HG02973 (cell line): Measurements from ENCODE around the gene PLIN4.

Experiments
- ATAC-seq: cut with Tn5 transposase; IDR thresholded peaks from one replicate; pipeline ENCODE4 v1.9.1; 2021; ENCODE audit warnings: moderate library complexity; ENCODE audit not compliant: unreplicated experiment

The PLIN4 gene

DNA sequence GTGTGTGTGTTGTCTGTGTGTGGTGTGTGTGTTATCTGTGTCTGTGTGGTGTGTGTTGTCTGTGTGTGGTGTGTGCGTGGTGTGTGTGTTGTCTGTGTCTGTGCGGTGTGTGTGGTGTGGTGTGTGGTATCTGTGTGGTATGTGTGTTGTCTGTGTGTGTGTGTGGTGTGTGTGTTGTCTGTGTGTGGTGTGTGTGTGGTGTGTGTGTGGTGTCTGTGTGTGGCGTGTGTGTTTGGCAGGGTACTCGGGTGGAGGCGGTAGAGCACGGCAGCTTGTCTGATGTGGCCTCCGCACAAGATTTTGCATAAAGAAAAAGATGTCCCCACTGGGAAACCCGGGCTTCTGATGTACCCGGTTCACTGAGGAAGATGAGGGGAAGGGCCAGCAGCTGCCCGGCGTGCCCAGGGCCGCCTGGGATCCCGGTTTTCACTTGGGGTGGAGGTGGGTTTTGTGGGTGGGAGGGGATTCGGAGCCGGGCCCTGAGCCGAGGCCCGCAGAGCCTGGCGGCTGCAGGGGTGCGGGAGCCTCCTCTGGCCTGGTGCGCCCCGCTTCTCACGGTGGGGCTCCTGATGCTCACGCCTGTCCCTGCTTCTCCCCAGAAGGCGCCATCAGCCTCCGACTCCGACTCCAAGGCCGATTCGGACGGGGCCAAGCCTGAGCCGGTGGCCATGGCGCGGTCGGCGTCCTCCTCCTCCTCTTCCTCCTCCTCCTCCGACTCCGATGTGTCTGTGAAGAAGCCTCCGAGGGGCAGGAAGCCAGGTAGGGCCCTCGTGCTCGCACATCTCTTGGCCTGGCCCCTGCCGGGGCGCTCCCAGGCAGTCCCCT lies 25.0 kb downstream of the PLIN4 start:
- ATAC-seq = no peak

DNA sequence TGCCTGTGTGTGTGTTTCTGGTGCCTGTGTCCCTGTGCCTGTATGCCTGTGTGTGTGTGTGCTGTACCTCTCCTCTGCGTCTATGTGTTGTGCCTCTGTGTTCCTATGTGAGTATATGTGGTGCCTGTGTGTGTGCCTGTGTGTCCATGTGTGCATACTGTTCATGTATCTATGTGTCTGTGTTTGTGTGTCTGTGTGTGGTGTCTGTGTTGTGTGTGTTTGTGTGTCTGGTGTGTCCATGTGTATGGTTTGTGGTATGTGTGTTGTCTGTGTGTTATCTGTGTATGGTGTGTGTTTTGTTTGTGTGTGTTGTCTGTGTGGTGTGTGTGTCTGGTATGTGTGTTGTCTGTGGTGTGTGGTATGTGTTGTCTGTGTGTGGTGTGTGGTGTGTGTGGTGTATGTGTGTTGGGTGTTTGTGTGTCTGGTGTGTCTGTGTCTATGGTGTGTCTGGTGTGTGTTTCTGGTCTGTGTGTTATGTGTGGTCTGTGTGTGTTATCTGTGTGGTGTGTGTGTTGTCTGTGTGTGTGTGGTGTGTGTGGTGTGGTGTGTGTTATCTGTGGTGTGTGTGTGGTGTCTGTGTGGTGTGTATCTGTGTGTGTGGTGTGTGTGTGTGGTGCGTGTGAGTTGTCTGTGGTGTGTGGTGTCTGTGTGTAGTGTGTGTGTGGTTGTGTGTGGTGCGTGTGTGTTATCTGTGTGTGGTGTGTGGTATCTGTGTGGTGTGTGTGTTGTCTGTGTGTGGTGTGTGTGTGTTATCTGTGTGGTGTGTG lies 25.8 kb downstream of the PLIN4 start:
- no peak for ATAC-seq

DNA sequence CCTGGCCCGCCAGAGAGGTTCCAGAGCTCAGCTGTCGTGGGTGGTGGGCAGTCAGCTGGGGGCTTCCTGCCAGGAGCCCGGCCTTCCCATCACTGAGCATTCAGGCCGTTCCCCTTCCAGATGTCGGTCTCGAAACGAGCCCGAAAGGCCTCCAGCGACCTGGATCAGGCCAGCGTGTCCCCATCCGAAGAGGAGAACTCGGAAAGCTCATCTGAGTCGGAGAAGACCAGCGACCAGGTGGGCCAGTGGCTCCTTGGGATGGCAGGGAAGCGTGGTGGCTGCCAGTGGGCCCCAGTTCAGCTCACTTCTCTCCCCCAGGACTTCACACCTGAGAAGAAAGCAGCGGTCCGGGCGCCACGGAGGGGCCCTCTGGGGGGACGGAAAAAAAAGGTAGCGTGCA lies 26.8 kb downstream of the PLIN4 start:
- no peak for ATAC-seq

DNA sequence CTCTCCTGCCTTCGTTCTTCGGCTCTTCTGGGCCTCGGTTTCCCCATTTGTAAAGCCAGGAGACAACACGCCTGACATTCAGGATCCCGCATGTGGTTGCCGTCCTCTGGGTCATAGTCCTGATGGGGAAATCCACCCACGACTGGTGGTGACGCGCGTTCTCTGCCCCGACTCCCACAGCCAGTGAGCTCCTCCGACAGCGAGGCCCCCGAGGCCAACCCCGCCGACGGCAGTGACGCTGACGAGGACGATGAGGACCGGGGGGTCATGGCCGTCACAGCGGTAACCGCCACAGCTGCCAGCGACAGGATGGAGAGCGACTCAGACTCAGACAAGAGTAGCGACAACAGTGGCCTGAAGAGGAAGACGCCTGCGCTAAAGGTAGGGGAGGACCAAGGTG lies 29.8 kb downstream of the PLIN4 start:
- ATAC-seq = no peak

DNA sequence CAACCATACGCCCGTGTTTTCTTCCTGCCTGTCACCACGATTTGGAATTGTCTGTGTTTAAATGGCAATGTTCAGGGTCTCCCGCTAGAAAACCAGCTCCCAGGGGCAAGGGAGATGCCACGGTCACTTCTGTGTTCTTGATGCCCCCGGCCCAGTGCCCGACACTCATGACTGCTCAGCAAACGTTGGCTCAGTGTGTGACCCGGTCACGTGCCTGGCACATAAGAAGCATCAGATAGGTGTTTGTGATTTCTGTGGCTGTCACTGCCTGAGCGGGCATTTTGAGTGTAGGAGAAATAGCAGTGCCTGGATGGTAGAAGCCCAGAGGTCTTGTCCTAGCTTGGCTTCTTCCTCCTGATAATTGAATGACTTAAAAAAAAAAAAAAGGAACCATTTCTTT lies 30.7 kb downstream of the PLIN4 start:
- ATAC-seq = no peak

DNA sequence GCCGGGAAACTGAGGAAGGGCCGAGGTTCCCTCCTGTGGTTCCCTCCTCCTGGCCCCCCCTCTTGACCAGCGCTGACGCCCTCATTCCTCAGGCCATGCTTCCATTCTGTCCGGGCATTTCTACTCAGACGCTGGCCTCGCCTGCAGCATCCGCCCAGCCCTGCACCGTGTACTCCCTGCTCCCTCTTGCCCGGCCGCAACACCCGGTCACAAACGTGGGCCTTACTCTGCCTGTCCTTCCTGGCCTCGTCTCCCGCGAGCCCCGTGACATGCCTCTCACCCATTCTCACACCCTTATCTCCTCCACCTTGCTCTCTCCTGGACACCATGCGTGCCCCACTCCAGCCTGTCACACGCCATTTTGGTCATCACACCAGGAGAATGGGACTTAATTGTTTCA lies 34.9 kb downstream of the PLIN4 start:
- no peak for ATAC-seq

DNA sequence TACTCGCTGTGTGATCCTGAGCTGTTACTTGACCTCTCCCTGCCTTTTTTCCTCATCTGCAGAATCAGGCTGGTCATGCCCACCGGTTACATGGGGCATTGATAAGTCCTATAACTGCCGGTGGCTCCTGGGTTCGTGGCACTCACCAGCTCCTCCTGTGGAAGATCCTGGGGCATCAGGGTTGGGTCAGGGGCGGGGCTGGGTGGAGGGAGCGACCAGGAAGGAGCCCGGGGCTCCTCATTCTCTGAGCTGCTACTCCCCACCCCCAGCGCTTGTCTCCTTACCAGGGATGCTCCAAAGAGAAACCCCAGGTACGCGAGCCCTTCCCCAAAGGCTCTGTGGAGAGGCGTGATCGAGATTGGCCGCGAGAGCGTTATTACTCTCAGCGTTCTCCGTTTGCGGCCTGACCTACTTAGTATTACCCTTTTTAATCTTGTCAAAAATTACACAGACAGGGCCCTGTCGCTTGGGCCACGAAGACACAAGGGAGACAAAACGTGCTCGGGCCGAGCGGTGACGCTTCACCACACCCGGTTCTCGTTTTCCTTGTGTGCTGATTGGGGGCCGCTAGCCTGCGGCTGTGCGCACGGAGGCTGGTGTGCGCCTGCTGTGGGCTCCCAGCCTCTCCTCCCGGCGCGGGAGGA lies 35.4 kb downstream of the PLIN4 start:
- ATAC-seq = no peak

DNA sequence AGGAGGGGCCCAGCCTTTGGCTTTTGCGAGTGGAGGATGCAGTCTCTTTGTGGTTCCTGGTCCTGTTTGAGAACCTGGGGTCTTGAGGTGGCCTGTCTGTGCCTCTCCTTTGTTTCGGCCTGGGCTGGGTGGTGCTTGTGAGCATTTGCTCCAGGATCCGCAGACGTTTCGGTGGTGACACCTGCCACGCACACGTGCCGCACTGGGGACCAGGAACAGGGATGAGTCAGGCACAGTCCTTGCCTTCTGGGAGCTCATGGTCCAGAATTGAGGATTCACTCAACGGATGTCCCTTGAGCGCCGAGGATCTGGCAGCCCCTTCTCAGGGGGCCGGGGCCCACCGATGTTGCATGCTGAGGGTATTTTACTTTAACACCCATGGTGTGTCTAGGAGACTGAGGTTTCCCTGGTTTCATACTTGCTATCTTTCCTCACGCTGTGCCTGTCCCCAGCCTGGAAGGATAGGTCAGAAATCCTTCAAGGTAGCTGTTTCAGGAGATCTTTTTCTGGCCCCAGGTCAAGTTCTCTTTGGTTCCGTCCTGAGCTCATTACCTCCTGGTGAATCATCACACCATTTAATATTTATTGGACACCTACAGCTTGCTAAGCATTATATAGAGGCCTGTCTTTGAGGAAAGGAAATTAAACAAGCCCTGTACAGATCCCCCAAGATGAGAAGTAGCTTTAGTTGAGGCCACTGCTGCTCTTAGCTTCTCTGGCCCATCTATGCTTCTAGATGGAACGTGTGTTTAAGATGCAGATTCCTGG lies 41.1 kb downstream of the PLIN4 start:
- no peak for ATAC-seq

DNA sequence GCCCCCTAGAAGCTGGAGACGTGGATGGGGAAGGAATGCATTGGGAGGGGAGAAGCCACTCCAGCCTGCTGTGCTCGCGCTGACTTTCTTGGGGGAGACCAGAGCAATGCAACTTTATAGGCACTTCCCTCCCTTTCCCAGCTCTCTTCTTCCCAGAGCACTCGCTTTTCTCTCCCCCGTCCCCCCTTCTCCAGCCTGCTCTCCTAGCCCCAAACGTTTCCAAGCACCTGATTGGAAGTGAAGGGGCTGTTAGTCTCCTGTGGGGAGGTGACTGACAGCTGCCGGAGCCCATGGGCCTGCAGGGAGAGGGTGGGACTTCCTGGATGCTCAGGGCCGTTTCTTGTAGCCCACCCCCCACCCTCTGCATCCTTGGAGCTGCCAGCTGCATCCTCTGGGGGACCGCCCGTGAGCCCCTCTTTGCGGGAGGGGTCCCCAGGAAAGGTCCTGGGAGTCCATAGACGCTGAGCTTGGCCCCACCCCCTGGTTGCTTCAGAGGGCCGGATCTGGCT lies 43.7 kb downstream of the PLIN4 start:
- ATAC-seq = no peak

DNA sequence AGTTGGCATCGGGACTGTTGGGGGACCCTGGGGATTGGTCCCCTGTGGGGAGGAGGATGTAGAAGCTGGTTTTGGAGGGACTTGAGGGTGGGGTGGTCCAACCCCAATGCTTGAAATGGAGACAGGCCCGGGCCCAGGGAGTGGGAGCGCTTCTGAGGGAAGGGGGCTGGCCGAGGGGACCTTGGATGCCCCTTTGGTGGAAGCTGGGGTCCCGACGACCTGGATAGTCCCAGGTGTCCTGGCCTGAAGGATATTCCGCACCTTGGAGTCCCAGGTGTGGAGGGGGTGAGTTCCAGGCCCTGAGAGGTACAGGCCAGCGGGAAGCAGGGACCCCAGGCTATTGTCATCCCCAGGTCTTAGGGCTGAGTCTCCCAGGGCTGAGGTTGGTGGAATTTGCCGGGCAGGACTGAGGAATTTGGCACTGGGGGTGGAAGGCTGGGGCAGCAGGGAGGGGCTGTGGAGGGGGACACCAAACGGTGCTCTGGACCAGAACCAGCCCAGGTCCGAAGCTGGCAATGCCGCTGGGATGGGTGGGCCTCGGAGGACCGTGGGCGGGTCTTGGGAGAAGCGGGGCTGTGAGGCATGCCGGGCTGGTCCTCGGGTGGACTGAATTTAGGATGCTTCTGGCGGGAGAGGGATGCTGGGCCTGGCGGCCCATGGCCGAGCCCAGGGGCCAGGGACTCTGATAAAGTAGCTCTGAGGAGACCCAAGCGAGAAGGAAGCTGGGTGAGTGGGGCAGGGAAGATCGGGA lies 44.3 kb downstream of the PLIN4 start:
- ATAC-seq = no peak

DNA sequence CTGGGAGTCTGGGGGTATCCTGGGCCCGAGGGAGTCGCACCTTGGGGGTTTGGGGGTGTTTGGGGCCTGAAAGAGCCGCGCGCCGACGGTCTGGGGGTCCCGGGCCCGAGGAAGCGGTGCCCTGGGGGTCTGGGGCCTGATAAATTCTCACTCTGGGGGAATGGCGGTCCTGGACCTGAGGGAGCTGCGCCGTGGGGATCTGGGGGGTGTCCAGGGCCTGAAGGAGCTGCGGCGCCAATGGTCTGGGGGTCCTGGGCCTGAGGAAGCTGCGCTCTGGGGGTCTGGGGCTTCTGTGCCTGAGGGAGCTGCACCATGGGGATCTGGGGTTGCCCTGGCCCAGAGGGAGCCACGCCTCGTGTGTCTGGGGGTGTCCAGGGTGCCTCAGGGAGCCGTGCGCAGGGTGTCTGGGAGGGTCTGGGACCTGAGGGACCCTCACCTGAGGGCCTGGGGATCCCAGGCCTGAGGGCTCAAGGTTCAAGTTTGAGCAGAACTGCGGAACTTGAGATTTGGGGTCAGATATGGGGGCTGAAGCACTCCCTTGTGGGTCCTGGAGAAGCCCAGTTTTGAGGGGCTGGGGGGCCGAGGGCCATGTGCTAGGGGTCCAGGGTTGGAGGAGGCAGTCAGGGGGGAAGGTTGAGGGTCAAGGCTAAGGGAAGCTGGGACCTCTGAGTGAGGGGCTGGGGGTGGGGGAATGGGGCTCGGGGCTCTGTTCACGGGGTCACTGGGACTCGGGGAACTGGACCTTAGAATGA lies 45.1 kb downstream of the PLIN4 start:
- ATAC-seq = no peak

DNA sequence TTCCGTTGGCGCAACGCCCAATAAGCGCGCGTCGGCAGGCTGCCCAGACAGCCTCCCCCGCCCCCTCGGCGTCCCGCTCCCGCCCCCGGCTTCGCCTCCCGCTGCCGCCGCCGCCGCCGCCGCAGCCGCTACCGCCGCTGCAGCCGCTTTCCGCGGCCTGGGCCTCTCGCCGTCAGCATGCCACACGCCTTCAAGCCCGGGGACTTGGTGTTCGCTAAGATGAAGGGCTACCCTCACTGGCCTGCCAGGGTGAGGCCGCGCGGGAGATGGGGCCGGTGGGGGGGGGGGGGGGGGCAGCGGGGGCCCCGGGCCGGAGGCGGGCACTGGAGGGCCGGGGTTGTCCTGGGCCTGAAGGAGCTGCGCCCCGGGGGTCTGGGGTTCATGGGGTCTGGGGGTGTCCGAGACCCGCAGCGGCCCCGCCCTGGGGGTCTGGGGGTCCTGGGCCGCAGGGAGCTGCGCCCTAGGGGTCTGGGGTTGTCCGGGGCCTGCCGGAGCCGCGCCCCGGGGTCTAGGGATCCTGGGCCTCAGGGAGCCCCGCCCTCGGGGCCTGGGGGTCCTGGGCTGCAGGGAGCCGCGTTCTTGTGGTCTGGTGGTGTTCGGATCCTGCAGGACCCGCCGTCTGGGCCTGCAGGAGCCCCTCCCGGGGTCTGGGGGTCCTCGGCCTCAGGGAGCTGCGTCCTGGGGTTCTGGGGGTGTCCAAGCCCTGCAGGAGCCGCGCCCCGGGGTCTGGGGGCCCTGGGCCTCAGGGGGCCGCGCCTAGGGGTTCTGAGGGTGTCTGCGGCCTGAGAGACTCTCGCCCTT lies 45.9 kb downstream of the PLIN4 start, which contains the start of gene HDGFL2:
HDGFL2 (plus strand) TSS at position 124 of the 801 bp plus-strand sequence; CDS start at position 178, 54 bp downstream.
- ATAC-seq = no peak

DNA sequence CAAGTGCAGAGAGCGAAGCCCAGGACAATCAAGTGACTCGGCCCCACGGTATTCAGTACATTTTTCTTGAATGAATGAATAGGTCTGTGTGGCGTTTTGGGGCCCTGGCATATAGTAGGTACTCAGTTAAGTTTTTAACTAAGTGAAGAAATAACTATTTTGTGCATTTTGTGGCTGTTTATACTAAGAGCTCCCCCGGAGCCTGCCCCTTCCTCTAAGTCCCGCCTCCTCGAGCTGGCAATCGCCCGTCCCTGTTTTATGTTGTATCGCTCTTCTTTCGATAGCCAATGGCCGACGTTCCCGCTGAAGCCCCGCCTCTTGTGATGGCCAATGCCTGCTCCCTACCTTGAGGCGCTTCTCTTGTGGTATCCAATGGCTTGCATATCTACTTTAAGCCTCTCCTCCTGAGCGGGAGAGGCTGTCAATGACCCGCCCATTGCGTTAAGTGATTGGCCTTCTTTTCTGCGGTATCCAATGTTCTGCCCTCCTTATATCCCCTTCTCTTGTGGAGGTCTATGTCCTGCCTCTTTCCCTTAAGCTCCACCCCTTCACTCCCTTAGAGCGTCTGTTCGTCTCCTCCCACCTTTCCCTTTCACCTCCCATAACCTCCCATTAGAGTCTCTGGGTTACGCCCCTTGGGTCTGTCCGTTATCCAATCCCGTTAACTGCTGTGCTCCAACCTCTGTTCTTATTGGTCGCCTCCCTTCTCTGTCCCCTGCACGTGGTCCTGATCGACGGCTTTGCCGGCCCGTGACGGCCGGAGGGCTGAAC lies 46.7 kb downstream of the PLIN4 start:
- peak; percentile 78 for ATAC-seq

DNA sequence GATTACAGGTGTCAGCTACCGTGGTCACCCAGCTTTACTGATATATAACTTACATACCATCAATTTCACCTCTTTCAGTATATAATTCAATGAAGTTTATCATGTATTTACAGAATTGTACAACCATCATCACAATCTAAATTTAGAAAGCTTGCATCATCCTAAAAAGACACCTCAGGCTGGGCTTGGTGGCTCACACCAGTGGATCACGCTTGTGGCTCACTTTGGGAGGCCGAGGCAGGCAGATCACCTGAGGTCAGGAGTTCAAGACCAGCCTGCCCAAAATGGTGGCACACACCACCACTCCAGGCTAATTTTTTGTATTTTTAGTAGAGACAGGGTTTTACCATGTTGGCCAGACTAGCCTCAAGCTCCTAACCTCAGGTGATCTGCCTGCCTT lies 50.5 kb downstream of the PLIN4 start:
- no peak for ATAC-seq

DNA sequence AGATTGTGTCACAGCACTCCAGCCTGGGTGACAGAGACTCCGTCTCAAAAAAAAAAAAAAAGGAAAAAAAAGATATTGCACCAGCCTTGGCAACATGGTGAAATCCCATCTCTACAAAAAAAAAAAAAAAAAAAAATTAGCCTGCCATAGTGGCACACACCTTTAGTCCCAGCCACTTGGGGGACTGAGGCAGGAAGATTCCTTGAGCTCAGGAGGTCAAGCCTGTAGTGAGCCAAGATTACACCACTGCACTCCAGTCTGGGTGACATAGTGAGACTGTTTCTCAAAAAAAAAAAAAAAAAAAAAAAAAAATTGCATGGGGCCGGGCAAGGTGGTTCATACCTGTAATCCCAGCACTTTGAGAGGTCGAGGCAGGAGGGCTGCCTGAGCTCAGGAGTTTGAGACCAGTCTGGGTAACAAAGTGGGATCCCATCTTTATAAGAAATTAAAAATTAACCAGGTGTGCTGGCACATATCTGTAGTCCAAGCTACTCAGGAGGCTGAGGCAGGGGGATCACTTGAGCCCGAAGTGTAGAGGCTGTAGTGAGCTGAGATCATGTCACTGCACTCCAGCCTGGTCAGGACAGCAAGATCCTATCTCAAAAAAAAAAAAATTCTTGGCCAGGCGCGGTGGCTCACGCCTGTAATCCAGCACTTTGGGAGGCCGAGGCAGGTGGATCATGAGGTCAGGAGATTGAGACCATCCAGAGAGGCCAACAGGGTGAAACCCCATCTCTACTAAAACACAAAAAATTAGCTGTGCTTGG lies 53.3 kb downstream of the PLIN4 start:
- ATAC-seq = no peak

DNA sequence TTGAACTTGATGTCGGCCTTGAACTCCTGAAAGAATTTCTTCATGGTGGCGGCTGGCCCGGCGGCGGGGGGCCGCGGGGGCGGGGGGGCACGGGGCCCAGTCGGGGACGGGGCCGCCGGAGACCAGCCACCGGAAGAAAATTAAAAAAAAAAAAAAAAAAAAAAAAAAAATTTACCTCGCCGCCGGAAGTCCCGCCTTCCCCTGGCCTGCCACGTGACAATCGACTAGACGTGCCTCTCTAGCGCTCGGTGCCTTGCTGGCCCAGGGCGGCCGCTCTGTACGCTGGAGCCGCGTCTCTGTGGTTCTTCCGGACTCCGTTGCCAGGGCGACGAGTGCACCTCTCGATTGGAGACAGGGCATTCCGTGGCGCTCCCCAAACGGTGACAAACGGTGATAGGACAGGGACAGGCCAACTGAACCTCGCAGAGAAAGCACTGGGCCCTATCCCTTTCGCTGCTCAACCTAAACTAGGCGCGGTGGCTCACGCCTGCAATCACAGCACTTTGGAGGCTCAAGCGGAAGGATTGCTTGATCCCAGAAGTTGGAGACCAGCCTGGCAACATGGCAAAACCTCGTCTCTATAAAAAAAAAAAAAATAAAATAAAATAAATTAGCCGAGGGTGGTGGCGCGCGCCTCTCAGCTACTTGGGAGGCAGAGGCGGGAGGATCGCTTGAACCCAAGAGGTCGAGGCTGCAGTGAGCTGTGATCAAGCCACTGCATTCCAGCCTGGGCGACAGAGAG lies 60.5 kb downstream of the PLIN4 start, which contains the start of gene UBXN6:
UBXN6 (minus strand) TSS at position 141 of the 742 bp plus-strand sequence; CDS start at position 44, 97 bp downstream.
- ATAC-seq = peak; percentile 86
